ENCODE data around the gene RNU7-1. TPM values are rescaled to one million over a fixed set of nuclear protein-coding genes. Genes with fewer than 3 reads are reported as not detected.

RNU7-1 gene
- polyA plus RNA-seq, 1 experiment, result not detected

DNA sequence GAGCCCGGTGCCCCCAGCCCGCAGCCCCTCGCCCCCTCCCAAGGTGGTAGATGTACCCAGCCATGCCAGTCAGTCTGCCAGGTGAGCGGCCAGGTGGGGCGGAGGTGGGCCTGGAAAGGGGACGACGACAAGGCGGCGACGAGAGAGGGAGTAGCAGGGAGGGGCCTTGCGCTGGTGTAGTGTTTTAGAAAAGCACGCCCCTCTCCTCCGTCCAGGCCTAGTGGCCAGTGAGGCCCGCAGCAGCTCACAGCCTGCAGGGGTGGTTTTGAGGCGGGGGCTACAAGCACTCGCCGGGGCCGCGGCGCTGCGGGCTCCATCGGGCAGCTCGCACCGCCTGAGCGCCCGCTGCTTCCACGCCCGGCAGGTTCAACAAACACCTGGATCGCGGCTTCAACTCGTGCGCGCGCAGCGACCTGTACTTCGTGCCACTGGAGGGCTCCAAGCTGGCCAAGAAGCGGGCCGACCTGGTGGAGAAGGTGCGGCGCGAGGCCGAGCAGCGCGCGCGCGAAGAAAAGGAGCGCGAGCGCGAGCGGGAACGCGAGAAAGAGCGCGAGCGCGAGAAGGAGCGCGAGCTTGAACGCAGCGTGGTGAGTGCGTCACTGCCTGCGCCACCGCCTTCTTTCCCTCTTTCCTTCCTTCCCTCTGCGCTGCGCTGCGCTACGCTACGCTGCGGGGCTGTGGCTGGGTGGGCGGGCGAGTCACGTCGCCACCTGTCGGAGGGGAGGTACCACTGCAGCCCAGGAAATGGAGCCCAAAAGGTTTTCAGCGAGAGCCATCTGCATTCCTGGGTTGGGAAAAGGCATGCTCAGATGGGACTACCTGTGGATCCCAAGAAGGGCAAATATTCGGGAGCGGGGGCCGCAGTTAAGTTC is 5.9 kb upstream of the RNU7-1 start:
- peaks cover 47% of the 10 kb centered on the region for H3K36me3 ChIP-seq (ENCODE audit: control insufficient read depth, insufficient read depth, low read length)
- DNase-seq (ENCODE audit: low read depth), result peak; percentile 48
- H3K27me3 ChIP-seq (ENCODE audit: control insufficient read depth, insufficient read depth, low read length), result no peaks in the 10 kb centered on the region
- ChIA-PET CTCF (interaction anchor here (0.5 to 10.0 kb wide), 22 partner anchors 9 to 188 kb away, joined by 3 to 129 read pairs (median 4); partner anchors contain the start of genes ATN1, C1RL, C1S and ENO2), POLR2A (interaction anchor here (0.6 to 1.0 kb wide), 4 partner anchors 9 to 65 kb away, joined by 3 to 6 read pairs (median 4); partner anchors contain the start of gene SPSB2)
- TF ChIP-seq, protein P1, sequence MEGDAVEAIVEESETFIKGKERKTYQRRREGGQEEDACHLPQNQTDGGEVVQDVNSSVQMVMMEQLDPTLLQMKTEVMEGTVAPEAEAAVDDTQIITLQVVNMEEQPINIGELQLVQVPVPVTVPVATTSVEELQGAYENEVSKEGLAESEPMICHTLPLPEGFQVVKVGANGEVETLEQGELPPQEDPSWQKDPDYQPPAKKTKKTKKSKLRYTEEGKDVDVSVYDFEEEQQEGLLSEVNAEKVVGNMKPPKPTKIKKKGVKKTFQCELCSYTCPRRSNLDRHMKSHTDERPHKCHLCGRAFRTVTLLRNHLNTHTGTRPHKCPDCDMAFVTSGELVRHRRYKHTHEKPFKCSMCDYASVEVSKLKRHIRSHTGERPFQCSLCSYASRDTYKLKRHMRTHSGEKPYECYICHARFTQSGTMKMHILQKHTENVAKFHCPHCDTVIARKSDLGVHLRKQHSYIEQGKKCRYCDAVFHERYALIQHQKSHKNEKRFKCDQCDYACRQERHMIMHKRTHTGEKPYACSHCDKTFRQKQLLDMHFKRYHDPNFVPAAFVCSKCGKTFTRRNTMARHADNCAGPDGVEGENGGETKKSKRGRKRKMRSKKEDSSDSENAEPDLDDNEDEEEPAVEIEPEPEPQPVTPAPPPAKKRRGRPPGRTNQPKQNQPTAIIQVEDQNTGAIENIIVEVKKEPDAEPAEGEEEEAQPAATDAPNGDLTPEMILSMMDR (IDR thresholded peaks at IDR 0.05; ENCODE audit: insufficient read depth, low read depth, low read length), result peak; percentile 97
- H3K4me3 ChIP-seq (ENCODE audit: low read depth, low read length), result peak overlapping the region; percentile 60

DNA sequence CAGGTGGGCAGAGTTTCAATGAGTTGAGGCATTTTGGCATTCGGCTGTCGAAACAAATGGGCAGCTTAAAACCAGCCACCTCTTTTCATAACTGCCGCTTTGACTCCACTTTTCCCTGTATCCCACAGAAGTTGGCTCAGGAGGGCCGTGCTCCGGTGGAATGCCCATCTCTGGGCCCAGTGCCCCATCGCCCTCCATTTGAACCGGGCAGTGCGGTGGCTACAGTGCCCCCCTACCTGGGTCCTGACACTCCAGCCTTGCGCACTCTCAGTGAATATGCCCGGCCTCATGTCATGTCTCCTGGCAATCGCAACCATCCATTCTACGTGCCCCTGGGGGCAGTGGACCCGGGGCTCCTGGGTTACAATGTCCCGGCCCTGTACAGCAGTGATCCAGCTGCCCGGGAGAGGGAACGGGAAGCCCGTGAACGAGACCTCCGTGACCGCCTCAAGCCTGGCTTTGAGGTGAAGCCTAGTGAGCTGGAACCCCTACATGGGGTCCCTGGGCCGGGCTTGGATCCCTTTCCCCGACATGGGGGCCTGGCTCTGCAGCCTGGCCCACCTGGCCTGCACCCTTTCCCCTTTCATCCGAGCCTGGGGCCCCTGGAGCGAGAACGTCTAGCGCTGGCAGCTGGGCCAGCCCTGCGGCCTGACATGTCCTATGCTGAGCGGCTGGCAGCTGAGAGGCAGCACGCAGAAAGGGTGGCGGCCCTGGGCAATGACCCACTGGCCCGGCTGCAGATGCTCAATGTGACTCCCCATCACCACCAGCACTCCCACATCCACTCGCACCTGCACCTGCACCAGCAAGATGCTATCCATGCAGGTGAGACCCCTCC is 5.0 kb upstream of the RNU7-1 start:
- ChIA-PET POLR2A (interaction anchor here (0.6 to 1.0 kb wide), 3 partner anchors 10 to 66 kb away, joined by 3 to 6 read pairs (median 5); partner anchors contain the start of gene SPSB2), CTCF (interaction anchor here (0.6 to 10.0 kb wide), 17 partner anchors 8 to 187 kb away, joined by 3 to 129 read pairs (median 5); partner anchors contain the start of genes ATN1, C1RL, C1S and ENO2)
- Histone ChIP-seq H3K4me3 (ENCODE audit: low read depth, low read length) (peak overlapping the region; percentile 60; the same call in 1 of the 2 replicates), H3K36me3 (ENCODE audit: control insufficient read depth, insufficient read depth, low read length) (peaks cover 47% of the 10 kb centered on the region), H3K27me3 (ENCODE audit: control insufficient read depth, insufficient read depth, low read length) (no peaks in the 10 kb centered on the region)
- TF ChIP-seq, protein P1 (IDR thresholded peaks at IDR 0.05; ENCODE audit: insufficient read depth, low read depth, low read length), result no peak
- DNase-seq (ENCODE audit: low read depth), result no peak

DNA sequence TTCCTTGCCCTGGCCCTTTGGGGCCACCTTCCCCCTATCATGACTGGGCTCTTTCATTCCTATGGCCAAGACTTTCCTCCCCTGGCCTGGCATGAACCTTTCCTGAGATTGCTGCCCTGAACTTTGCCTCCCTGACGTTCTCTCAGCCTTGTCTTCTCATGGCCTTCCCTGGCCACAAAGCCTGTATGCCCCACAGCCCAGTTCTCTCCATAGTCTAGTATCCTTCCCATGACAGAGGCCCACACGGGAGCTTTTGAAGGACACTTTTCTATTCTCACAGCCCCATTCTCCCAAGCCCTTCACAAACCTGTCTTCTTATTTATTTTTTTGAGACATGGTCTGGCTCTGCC is 4.5 kb upstream of the RNU7-1 start:
- TF ChIP-seq, protein P1 (IDR thresholded peaks at IDR 0.05; ENCODE audit: insufficient read depth, low read depth, low read length), result no peak
- POLR2A ChIA-PET, result no interaction called here
- CTCF ChIA-PET, result interaction anchor here (1.2 to 10.0 kb wide), 11 partner anchors 15 to 186 kb away, joined by 3 to 129 read pairs (median 5); partner anchors contain the start of genes C1RL, ENO2, MLF2 and SPSB2
- Histone ChIP-seq H3K4me3 (ENCODE audit: low read depth, low read length) (no peak overlapping the region), H3K36me3 (ENCODE audit: control insufficient read depth, insufficient read depth, low read length) (peaks cover 44% of the 10 kb centered on the region), H3K27me3 (ENCODE audit: control insufficient read depth, insufficient read depth, low read length) (no peaks in the 10 kb centered on the region)
- DNase-seq (ENCODE audit: low read depth), result no peak

DNA sequence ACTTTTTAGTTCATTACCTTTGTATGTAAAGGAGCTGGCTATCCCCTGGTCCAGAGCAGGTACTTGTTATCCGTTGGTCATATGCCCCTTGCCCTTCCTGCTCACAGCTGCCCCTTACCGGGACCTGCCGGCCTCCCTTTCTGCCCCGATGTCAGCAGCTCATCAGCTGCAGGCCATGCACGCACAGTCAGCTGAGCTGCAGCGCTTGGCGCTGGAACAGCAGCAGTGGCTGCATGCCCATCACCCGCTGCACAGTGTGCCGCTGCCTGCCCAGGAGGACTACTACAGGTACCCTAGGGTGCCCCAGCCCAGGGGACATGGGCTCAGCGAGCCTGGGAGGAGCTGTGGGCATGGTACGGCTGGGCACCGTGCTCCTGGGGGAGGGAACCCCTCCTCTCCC is 2.3 kb upstream of the RNU7-1 start:
- TF ChIP-seq, protein P1 (IDR thresholded peaks at IDR 0.05; ENCODE audit: insufficient read depth, low read depth, low read length), result no peak
- Histone ChIP-seq H3K4me3 (ENCODE audit: low read depth, low read length) (no peak overlapping the region), H3K36me3 (ENCODE audit: control insufficient read depth, insufficient read depth, low read length) (peaks cover 31% of the 10 kb centered on the region), H3K27me3 (ENCODE audit: control insufficient read depth, insufficient read depth, low read length) (no peaks in the 10 kb centered on the region)
- DNase-seq (ENCODE audit: low read depth), result no peak
- CTCF ChIA-PET, result interaction anchor here (1.4 to 10.0 kb wide), 4 partner anchors 17 to 69 kb away, joined by 5 to 129 read pairs (median 14); partner anchors contain the start of gene SPSB2
- POLR2A ChIA-PET, result no interaction called here

Measured in BJ (cell line).